Peyer's patch (tissue), 4 donors: ENCODE data around the gene WDR72.
"Not testable (repeated sequence)": the region's sequence is repeated elsewhere in the genome, so short reads cannot be mapped to it uniquely, and the experiment has no call there.

Source experiments
- POLR2A ChIP-seq, 2 donors: fragments of 450-650 bp; IDR thresholded peaks; one replicate each; pipeline ENCODE4 v1.5.1; 2017; ENCODE audit warnings: antibody characterized with exemption in 2 of 2, mild to moderate bottlenecking in 2 of 2, moderate library complexity in 2 of 2
- TF ChIP-seq, protein P1 (sequence below), 6 experiments: fragments of 450-650 bp in 4 of 6; fragments of 200-600 bp in 2 of 6; sonication (generic) in 1 of 6; IDR thresholded peaks; one replicate each; pipeline ENCODE4 v1.5.1; 2017 to 2019; ENCODE audit warnings: antibody characterized with exemption in 6 of 6, mild to moderate bottlenecking in 3 of 6, moderate library complexity in 1 of 6

DNA sequence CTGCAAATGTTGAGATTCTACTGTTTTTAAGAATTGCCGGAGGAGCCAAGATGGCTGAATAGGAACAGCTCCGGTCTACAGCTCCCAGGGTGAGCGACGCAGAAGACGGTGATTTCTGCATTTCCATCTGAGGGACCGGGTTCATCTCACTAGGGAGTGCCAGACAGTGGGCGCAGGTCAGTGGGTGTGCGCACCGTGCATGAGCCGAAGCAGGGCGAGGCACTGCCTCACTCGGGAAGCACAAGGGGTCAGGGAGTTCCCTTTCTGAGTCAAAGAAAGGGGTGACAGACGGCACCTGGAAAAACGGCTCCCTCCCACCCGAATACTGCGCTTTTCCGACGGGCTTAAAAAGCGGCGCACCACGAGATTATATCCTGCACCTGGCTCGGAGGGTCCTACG is 75.3 kb downstream of the WDR72 start:
- TF ChIP-seq, protein P1, sequence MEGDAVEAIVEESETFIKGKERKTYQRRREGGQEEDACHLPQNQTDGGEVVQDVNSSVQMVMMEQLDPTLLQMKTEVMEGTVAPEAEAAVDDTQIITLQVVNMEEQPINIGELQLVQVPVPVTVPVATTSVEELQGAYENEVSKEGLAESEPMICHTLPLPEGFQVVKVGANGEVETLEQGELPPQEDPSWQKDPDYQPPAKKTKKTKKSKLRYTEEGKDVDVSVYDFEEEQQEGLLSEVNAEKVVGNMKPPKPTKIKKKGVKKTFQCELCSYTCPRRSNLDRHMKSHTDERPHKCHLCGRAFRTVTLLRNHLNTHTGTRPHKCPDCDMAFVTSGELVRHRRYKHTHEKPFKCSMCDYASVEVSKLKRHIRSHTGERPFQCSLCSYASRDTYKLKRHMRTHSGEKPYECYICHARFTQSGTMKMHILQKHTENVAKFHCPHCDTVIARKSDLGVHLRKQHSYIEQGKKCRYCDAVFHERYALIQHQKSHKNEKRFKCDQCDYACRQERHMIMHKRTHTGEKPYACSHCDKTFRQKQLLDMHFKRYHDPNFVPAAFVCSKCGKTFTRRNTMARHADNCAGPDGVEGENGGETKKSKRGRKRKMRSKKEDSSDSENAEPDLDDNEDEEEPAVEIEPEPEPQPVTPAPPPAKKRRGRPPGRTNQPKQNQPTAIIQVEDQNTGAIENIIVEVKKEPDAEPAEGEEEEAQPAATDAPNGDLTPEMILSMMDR (IDR thresholded peaks at IDR 0.05) = not testable (repeated sequence)
- not testable (repeated sequence) for TF ChIP-seq POLR2A (IDR thresholded peaks at IDR 0.05)
